ENCODE data around the gene BCL2. TPM values are rescaled to one million over a fixed set of nuclear protein-coding genes. Genes with fewer than 3 reads are reported as not detected.

The BCL2 gene
- total and polyA plus RNA-seq, 9 of the 15 experiments (the other 6 are each of a cell fraction or from before 2014, with no cell fraction given) = 0.10 to 1.1 (median 0.65) TPM

DNA sequence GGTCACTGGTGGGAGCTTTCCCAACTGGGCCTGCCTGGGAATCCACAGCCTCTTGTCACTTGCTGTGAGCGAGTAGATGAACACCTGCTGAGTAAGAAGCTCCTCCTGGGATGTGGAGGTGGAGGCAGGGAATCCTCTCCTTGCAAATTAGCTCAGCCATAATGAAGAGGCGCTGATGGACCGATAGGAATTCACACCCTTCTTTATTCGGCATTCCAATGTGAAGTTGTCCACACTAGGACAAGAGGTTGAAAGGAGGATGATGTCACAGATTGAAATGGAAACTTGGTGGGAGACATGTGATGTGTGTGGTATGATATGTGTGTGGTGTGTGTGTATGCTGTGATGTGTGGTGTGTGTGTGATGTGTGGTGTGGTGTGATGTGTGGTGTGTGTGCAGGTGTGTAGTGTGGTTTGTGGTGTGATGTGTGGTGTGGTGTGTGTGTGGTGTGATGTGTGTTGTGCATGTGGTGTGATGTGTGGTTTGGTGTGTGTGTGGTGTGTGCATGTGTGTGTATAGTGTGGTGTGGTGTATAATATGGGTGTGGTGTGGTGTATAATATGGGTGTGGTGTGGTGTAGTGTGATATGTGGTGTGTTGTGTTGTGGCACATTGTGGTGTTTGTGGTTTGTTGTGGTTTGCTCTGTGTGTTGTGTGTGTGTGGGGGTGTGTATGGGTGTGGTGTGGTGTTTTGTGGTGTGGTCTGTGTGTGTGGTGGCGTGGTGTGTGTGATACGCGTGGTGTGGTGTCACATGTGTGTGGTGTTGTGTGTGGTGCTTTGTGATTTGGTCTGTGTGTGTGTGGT is 216.4 kb downstream of the BCL2 start:
- DNase-seq (ENCODE audit: extremely low read depth in 1 of 4, low spot score in 3 of 4) (no peak), FAIRE-seq (no peak), ATAC-seq (no peak)
- intact Hi-C loops (cut with micrococcal nuclease) (no loop called here), in situ Hi-C loops (cut with MboI) (no loop called here)
- no peak overlapping the region for H3K4me2 ChIP-seq (ENCODE audit: insufficient read depth, low read length)
- no peak overlapping the region for H2AFZ ChIP-seq (ENCODE audit: low read depth, low read length)
- no peak overlapping the region for H3K9ac ChIP-seq (ENCODE audit: insufficient read depth in 1 of 2, low read depth in 2 of 2, low read length in 2 of 2)
- no TSS peak for BruUV-seq (replicated peaks)
- WGBS (ENCODE audit: insufficient coverage, low coverage, missing lambda C conversion rate) = 5% methylated on average over 7 of the region's 7 CpGs
- no peaks in the 10 kb centered on the region for H3K9me3 ChIP-seq (replicated peaks; ENCODE audit: control insufficient read depth, insufficient read depth, low read depth, low read length)
- H3K27ac ChIP-seq (ENCODE audit: extremely low read depth, low read depth, low read length) = no peak overlapping the region
- no peaks in the 10 kb centered on the region for H3K4me1 ChIP-seq (replicated peaks in 1 of 2; ENCODE audit: control insufficient read depth in 2 of 2, insufficient read depth in 2 of 2, low read length in 2 of 2)
- no peaks in the 10 kb centered on the region for H3K36me3 ChIP-seq (ENCODE audit: control insufficient read depth, insufficient read depth, low read length)
- POLR2A ChIA-PET = no interaction called here
- H3K4me3 ChIP-seq = no peak overlapping the region
- no peaks in the 10 kb centered on the region; the same call in 1 of the 2 replicates for H4K20me1 ChIP-seq (replicated peaks; ENCODE audit: control insufficient read depth, insufficient read depth, low read length)
- no peaks in the 10 kb centered on the region for H3K9me1 ChIP-seq (ENCODE audit: control insufficient read depth, insufficient read depth, low read length)
- H3K27me3 ChIP-seq (ENCODE audit: control insufficient read depth in 2 of 2, insufficient read depth in 2 of 2, low read length in 2 of 2) = peaks cover 2 to 53% of the 10 kb centered on the region in 2 experiments; a peak in 3 of 5 replicates
- CTCF ChIA-PET (ENCODE audit: low intra/inter-chr PET ratio) = no interaction called here
- no peaks in the 10 kb centered on the region for H3K79me2 ChIP-seq (ENCODE audit: control insufficient read depth, insufficient read depth, low read length)
- peak; percentile 45 to 61; a peak in 2 of 4 replicates for TF ChIP-seq TRIM24 (IDR thresholded peaks at IDR 0.05)
- no peak for TF ChIP-seq CBFA2T2 (conservative IDR thresholded peaks at IDR 0.05)
- no peak for TF ChIP-seq HNRNPK (IDR thresholded peaks at IDR 0.05; ENCODE audit: low read depth, low read length, poor library complexity, severe bottlenecking)
- TF ChIP-seq TAF1 (IDR thresholded peaks at IDR 0.05; ENCODE audit: control insufficient read depth, extremely low read depth, insufficient read depth, low read length, severe bottlenecking) = no peak

GRCh38 chr18:63100630-63101055 is 218.9 kb downstream of the BCL2 start:
- H3K36me3 ChIP-seq (ENCODE audit: control insufficient read depth, insufficient read depth, low read length) = no peaks in the 10 kb centered on the region
- no peaks in the 10 kb centered on the region for H3K79me2 ChIP-seq (ENCODE audit: control insufficient read depth, insufficient read depth, low read length)
- CTCF ChIA-PET (ENCODE audit: low intra/inter-chr PET ratio) = no interaction called here
- H4K20me1 ChIP-seq (replicated peaks; ENCODE audit: control insufficient read depth, insufficient read depth, low read length) = no peaks in the 10 kb centered on the region; the same call in 1 of the 2 replicates
- H3K27me3 ChIP-seq (ENCODE audit: control insufficient read depth in 2 of 2, insufficient read depth in 2 of 2, low read length in 2 of 2) = peaks cover 2 to 53% of the 10 kb centered on the region in 2 experiments; a peak in 3 of 5 replicates
- no peak for FAIRE-seq
- no peak for ATAC-seq
- H3K4me2 ChIP-seq (ENCODE audit: insufficient read depth, low read length) = no peak overlapping the region
- POLR2A ChIA-PET = no interaction called here
- no peaks in the 10 kb centered on the region for H3K9me1 ChIP-seq (ENCODE audit: control insufficient read depth, insufficient read depth, low read length)
- TF ChIP-seq, protein P1, sequence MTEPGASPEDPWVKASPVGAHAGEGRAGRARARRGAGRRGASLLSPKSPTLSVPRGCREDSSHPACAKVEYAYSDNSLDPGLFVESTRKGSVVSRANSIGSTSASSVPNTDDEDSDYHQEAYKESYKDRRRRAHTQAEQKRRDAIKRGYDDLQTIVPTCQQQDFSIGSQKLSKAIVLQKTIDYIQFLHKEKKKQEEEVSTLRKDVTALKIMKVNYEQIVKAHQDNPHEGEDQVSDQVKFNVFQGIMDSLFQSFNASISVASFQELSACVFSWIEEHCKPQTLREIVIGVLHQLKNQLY (CRISPR knock-in tag; conservative IDR thresholded peaks at IDR 0.05) = no peak
- no peak for TF ChIP-seq MEF2A (IDR thresholded peaks at IDR 0.05; ENCODE audit: control insufficient read depth, low read depth, low read length)
- TF ChIP-seq CAMTA2 (CRISPR knock-in tag; conservative IDR thresholded peaks at IDR 0.05) = no peak
- no peak for TF ChIP-seq EP300 (IDR thresholded peaks at IDR 0.05; ENCODE audit: low read length)
- no peak for DNase-seq (ENCODE audit: extremely low read depth in 1 of 4, low spot score in 3 of 4)
- H3K9ac ChIP-seq (ENCODE audit: insufficient read depth in 1 of 2, low read depth in 2 of 2, low read length in 2 of 2) = no peak overlapping the region
- no peaks in the 10 kb centered on the region for H3K4me1 ChIP-seq (replicated peaks in 1 of 2; ENCODE audit: control insufficient read depth in 2 of 2, insufficient read depth in 2 of 2, low read length in 2 of 2)
- H3K4me3 ChIP-seq = no peak overlapping the region
- intact Hi-C loops (cut with micrococcal nuclease) (no loop called here), in situ Hi-C loops (cut with MboI) (no loop called here)
- no TSS peak for BruUV-seq (replicated peaks)
- no peak overlapping the region for H2AFZ ChIP-seq (ENCODE audit: low read depth, low read length)
- H3K9me3 ChIP-seq (replicated peaks; ENCODE audit: control insufficient read depth, insufficient read depth, low read depth, low read length) = no peaks in the 10 kb centered on the region
- WGBS (ENCODE audit: insufficient coverage, low coverage, missing lambda C conversion rate) = 2% methylated on average over 6 of the region's 7 CpGs
- no peak overlapping the region for H3K27ac ChIP-seq (ENCODE audit: extremely low read depth, low read depth, low read length)

All from K562 (cell line).